AG09309 (cell line): ENCODE data around the gene HOXD8.

ENCODE experiments used
- DNase-seq: peaks from one replicate; pipeline ENCODE4 v3.0.0-alpha.2; 2010; ENCODE audit warnings: low read depth
- H3K4me3 ChIP-seq: 2 replicates; pipeline ENCODE4 v1.5.1; 2011; ENCODE audit warnings: mild to moderate bottlenecking, low read depth, low read length, moderate library complexity; ENCODE audit not compliant: control insufficient read depth
- CTCF ChIP-seq: IDR thresholded peaks from 2 replicates; pipeline ENCODE4 v1.5.1; 2011; ENCODE audit warnings: mild to moderate bottlenecking, low read depth, low read length, inconsistent platforms; ENCODE audit not compliant: insufficient read depth, control insufficient read depth; ENCODE audit errors: missing control alignments

HOXD8 gene

GRCh38 chr2:176103742-176104315, 25.7 kb upstream of the HOXD8 start:
- H3K4me3 ChIP-seq: peak overlapping the region; percentile 91
- TF ChIP-seq CTCF: no peak
- DNase-seq: no peak

- TF ChIP-seq CTCF: no peak
- H3K4me3 ChIP-seq: peak overlapping the region; percentile 91
- peak; percentile 78 for DNase-seq
Measured at GRCh38 chr2:176104316-176105077, 25.0 kb upstream of the HOXD8 start.

GRCh38 chr2:176105078-176105729, 24.3 kb upstream of the HOXD8 start:
- peak overlapping the region; percentile 91 for H3K4me3 ChIP-seq
- TF ChIP-seq CTCF: no peak
- no peak for DNase-seq

GRCh38 chr2:176105730-176106580, 23.6 kb upstream of the HOXD8 start:
- H3K4me3 ChIP-seq: peak overlapping the region; percentile 91
- DNase-seq: no peak

GRCh38 chr2:176106581-176107539, 22.6 kb upstream of the HOXD8 start, which contains the start of gene HOXD11:
HOXD11 (plus strand) TSS chr2:176107280; CDS start chr2:176107356, 76 bp downstream.
- peak within 1 kb of the TSS; percentile 91 for H3K4me3 ChIP-seq
- no peak for TF ChIP-seq CTCF
- DNase-seq: no peak

More at GRCh38 chr2:176105730-176106580, 23.6 kb upstream of the HOXD8 start:
- TF ChIP-seq CTCF: no peak
